ENCODE results near the gene RAB11FIP3.

The RAB11FIP3 gene

DNA sequence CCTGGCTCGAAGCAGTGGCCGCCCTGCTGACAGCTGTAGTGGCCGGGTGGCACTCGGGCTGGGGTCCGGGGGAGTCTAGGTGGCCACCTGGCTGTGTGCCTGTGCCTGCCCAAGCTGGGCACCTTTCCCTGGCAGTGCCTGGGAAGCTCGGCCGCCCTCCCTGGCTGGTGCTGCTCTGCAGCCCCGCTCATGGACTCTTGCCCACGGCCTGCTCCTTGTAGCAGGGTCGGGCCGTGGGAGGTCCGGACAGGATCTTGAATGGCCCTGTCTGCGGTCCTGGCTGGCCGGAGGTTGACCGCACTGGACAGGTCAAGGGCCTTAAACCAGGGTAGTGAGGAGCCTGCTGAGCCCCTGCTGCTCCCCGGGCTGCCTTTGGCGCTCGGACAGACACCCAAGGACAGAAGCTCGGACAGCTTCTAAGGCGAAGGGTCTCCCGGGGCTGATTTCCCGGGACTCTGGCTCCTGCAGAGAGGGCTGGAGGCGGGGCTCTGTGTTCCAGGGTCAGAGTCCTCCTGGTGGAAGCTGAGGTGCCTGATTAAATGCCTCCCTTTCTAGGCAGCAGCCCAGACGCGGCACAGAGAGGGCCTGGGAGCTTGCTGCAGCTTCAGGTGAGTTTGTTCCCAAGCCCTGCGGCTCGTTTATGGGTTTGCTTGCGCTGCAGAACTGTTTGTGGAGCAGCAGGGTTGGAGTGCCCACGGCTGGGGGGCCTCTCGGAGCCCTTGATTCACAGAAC lies 108.1 kb downstream of the RAB11FIP3 start:
- H3K4me3 ChIP-seq (ENCODE audit: low read depth, low read length): no peak overlapping the region
- TF ChIP-seq, protein P1, sequence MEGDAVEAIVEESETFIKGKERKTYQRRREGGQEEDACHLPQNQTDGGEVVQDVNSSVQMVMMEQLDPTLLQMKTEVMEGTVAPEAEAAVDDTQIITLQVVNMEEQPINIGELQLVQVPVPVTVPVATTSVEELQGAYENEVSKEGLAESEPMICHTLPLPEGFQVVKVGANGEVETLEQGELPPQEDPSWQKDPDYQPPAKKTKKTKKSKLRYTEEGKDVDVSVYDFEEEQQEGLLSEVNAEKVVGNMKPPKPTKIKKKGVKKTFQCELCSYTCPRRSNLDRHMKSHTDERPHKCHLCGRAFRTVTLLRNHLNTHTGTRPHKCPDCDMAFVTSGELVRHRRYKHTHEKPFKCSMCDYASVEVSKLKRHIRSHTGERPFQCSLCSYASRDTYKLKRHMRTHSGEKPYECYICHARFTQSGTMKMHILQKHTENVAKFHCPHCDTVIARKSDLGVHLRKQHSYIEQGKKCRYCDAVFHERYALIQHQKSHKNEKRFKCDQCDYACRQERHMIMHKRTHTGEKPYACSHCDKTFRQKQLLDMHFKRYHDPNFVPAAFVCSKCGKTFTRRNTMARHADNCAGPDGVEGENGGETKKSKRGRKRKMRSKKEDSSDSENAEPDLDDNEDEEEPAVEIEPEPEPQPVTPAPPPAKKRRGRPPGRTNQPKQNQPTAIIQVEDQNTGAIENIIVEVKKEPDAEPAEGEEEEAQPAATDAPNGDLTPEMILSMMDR (IDR thresholded peaks at IDR 0.05; ENCODE audit: control insufficient read depth, extremely low read depth, insufficient read depth): no peak
- DNase-seq (ENCODE audit: low read depth): no peak

DNA sequence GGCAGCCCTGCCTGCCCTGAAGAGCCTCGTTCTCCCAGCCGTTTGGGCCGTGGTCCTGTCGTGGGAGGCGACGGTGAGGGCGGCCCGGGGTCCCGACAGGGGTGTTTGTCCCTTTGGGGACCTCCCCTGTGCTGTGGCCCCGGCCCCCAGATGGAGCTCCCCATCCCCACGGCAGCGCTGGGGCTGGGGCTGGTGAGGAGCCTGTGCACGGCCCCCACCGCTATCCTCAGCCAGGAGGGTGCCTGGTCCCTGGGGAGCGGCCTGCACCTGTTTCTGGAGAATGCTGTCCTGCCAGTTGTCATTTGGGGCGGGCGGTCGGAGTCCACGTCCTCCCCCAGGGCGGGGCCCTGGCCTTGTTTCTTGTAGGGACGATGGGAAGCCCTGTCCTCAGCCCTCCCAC lies 108.7 kb downstream of the RAB11FIP3 start:
- DNase-seq (ENCODE audit: low read depth): no peak
- TF ChIP-seq, protein P1 (IDR thresholded peaks at IDR 0.05; ENCODE audit: control insufficient read depth, extremely low read depth, insufficient read depth): no peak
- H3K4me3 ChIP-seq (ENCODE audit: low read depth, low read length): no peak overlapping the region

DNA sequence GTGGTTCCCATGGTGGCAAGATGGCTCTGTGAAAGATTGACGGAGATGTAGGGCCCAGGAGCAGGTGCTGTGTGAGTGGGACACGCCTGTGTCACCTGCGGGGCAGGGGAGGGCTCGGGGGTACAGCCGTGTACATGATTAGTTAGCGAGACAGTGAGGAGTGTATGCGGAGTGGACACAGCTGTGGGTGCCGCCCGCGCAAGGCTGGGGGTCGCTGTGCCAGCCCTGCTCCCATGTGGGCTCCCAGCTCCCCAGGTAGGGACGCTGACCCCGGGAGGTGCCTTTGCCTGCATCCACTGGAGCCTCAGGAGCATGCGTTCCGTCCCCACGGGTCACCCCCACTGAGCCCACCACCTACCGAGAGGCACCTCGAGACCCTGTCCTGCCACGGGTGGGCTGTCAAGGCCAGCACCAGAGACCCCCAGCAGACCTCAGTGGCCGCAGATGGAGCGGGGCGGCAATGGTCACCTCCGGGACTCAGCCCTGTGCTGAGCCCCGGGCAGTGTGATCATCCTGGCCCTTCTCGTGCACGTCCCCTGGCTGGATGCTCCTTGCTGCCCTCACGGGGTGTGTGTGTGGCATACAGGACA lies 109.5 kb downstream of the RAB11FIP3 start:
- TF ChIP-seq, protein P1 (IDR thresholded peaks at IDR 0.05; ENCODE audit: control insufficient read depth, extremely low read depth, insufficient read depth): no peak
- no peak overlapping the region for H3K4me3 ChIP-seq (ENCODE audit: low read depth, low read length)
- DNase-seq (ENCODE audit: low read depth): no peak

GRCh38 chr16:535446-536405 lies 110.3 kb downstream of the RAB11FIP3 start:
- no peak for DNase-seq (ENCODE audit: low read depth)
- TF ChIP-seq, protein P1 (IDR thresholded peaks at IDR 0.05; ENCODE audit: control insufficient read depth, extremely low read depth, insufficient read depth): no peak
- H3K4me3 ChIP-seq (ENCODE audit: low read depth, low read length): no peak overlapping the region

GRCh38 chr16:536746-537145 lies 111.3 kb downstream of the RAB11FIP3 start:
- TF ChIP-seq, protein P1 (IDR thresholded peaks at IDR 0.05; ENCODE audit: control insufficient read depth, extremely low read depth, insufficient read depth): no peak
- no peak overlapping the region for H3K4me3 ChIP-seq (ENCODE audit: low read depth, low read length)
- DNase-seq (ENCODE audit: low read depth): no peak

- TF ChIP-seq, protein P1 (IDR thresholded peaks at IDR 0.05; ENCODE audit: control insufficient read depth, extremely low read depth, insufficient read depth): no peak
- H3K4me3 ChIP-seq (ENCODE audit: low read depth, low read length): no peak overlapping the region
- DNase-seq (ENCODE audit: low read depth): no peak
These were observed 112.2 kb downstream of the RAB11FIP3 start for GRCh38 chr16:537415-538335.

All from LNCaP clone FGC (cell line).